ENCODE measurements around the gene PLXDC2.

DNA sequence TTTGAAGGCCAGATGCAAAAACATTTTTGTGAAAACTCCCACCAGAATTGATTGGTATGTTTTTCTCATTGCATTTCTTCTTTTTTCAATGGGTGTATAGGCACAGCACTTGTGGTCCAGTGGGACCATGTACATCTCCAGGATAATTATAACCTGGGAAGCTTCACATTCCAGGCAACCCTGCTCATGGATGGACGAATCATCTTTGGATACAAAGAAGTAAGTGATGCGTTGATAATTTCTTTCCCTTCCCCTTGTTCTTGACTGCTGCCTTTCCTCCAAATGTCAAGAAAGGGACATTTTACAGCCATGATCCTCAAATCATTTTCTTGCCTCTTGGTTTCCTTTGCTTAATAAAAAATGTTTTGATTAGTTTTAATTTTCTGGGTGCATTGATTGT is 331.5 kb downstream of the PLXDC2 start:
- TF ChIP-seq POLR2A (IDR thresholded peaks at IDR 0.05; ENCODE audit: low read length) (no peak), GATA1 (IDR thresholded peaks at IDR 0.05; ENCODE audit: low read depth, low read length) (no peak)

Measured in erythroblast (primary cell).